ENCODE data around the gene SPDL1. TPM values are rescaled to one million over a fixed set of nuclear protein-coding genes. Genes with fewer than 3 reads are reported as not detected.

Gene SPDL1
- total and polyA plus RNA-seq, 8 donors = 2.0 to 4.8 (median 2.7) TPM

DNA sequence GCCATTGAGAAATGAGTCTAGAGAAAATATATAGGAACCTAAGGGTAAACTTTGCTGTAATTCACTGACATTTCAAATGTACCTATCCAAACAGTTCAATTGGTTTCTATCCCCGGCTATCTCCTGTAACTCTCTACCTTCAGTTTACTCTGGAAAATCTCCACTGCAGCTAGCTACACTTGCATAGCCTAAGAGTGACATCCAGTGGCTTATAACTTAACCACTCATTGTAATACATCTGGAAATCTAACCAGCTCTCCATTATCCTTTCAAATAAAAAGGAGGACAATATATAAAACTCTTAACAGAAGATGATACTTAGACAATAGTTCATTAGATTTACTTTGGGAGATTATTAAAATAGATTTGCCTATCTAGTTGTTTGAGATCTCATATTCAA is 35.3 kb upstream of the SPDL1 start:
- Histone ChIP-seq H3K36me3 (no peaks in the 10 kb centered on the region), H3K9me3 (no peaks in the 10 kb centered on the region), H3K27me3 (no peaks in the 10 kb centered on the region), H3K4me3 (no peak overlapping the region), H3K27ac (no peak overlapping the region), H3K4me1 (no peaks in the 10 kb centered on the region)
- TF ChIP-seq, protein P1, sequence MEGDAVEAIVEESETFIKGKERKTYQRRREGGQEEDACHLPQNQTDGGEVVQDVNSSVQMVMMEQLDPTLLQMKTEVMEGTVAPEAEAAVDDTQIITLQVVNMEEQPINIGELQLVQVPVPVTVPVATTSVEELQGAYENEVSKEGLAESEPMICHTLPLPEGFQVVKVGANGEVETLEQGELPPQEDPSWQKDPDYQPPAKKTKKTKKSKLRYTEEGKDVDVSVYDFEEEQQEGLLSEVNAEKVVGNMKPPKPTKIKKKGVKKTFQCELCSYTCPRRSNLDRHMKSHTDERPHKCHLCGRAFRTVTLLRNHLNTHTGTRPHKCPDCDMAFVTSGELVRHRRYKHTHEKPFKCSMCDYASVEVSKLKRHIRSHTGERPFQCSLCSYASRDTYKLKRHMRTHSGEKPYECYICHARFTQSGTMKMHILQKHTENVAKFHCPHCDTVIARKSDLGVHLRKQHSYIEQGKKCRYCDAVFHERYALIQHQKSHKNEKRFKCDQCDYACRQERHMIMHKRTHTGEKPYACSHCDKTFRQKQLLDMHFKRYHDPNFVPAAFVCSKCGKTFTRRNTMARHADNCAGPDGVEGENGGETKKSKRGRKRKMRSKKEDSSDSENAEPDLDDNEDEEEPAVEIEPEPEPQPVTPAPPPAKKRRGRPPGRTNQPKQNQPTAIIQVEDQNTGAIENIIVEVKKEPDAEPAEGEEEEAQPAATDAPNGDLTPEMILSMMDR (IDR thresholded peaks at IDR 0.05) = no peak
- ATAC-seq (peak in 3 of 4 donors; percentile 77 to 79 (median 78)), DNase-seq (no peak), FAIRE-seq (no peak)
- WGBS, 2 donors = 12 to 15% methylated on average over 1 of the region's 1 CpG
- intact Hi-C loops (cut with DNase I) = no loop called here

DNA sequence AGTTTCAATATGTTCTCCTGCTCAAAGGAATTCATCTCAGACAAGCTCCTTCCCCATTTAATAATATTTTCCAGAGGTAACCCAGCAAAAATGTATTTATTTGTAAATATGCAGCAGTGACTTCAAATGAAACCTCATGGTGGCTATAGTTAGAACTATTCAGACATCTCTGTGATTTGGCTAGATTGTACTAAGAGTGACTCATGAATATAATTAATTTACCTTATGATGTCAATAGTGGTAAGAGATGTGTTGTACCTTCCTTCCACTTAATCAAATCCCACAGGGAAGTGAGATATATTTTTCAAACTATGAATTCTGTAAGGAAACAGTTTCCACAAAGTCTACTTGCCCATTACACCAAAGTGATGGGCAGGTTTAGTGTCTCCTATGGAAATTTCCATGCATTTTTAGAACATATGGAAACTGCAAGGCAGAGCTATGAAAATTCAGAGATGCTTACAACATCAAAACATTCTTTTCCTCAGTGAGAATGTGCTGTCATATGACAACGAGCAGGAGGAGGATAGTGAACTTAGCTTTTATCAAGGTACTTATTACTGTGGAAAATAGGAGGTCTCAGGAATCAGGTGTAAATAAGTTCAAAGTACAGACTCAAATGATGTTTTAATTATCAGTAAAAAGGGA is 34.0 kb upstream of the SPDL1 start:
- Histone ChIP-seq H3K27ac (no peak overlapping the region), H3K27me3 (no peaks in the 10 kb centered on the region), H3K4me3 (no peak overlapping the region), H3K4me1 (no peaks in the 10 kb centered on the region), H3K9me3 (no peaks in the 10 kb centered on the region), H3K36me3 (no peaks in the 10 kb centered on the region)
- WGBS, 2 donors = 12 to 19% methylated on average over 1 of the region's 1 CpG
- DNase-seq (no peak), ATAC-seq (no peak), FAIRE-seq (no peak)
- intact Hi-C loops (cut with DNase I) = no loop called here
- TF ChIP-seq, protein P1 (IDR thresholded peaks at IDR 0.05) = no peak

DNA sequence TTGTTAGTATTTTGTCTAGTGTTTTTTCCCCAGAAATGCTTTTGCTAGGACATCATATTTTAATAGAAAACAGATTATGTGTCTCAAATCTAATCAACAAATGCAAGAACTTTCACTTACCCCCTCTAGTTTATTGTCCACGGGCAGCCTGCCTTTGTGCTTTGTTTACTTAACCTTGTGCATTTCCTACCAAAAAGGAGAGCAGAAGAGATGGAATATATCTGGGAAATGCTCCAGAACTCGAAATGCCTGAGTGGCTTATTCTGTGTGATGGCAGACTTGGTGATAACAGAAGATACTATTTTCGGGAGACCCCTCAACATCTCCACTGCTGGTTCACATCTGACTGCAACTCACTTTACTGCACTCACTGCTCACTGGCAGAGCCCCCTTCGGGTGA is 33.3 kb upstream of the SPDL1 start:
- DNase-seq = no peak

DNA sequence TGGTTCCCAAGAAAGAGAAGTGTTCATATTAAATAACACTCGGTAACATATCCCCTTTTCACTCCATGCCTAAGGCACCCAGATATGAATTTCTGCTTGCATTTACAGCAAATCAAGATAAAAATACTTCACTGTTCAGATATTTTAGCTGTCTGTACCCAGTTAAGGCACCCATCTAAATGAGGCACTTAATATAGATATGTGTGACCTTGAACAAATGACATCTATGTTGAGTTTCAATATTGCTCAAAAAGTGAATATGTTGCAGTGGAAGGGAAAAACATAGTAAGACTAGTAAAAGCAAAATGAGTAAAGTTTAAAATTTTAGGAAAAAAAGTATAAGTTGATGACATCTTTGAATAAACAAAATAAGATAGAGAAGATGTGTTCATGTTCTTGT is 32.4 kb upstream of the SPDL1 start:
- H3K4me3 ChIP-seq = no peak overlapping the region
- TF ChIP-seq, protein P1 (IDR thresholded peaks at IDR 0.05) = no peak
- DNase-seq (no peak), ATAC-seq (no peak), FAIRE-seq (no peak)
- H3K36me3 ChIP-seq = no peaks in the 10 kb centered on the region
- H3K9me3 ChIP-seq = no peaks in the 10 kb centered on the region
- H3K27me3 ChIP-seq = no peaks in the 10 kb centered on the region
- WGBS, 2 donors = 64 to 71% methylated on average over 1 of the region's 1 CpG
- intact Hi-C loops (cut with DNase I) = no loop called here
- H3K4me1 ChIP-seq = no peaks in the 10 kb centered on the region
- no peak overlapping the region for H3K27ac ChIP-seq

More for the DNA sequence above, 33.3 kb upstream of the SPDL1 start:
- Histone ChIP-seq H3K4me3 (no peak overlapping the region), H3K4me1 (no peaks in the 10 kb centered on the region), H3K27me3 (no peaks in the 10 kb centered on the region), H3K27ac (no peak overlapping the region), H3K36me3 (no peaks in the 10 kb centered on the region), H3K9me3 (no peaks in the 10 kb centered on the region)
- 18% methylated on average over 4 of the region's 4 CpGs for WGBS, 2 donors
- ATAC-seq (no peak), FAIRE-seq (no peak)
- TF ChIP-seq, protein P1 (IDR thresholded peaks at IDR 0.05) = no peak
- intact Hi-C loops (cut with DNase I) = no loop called here

DNA sequence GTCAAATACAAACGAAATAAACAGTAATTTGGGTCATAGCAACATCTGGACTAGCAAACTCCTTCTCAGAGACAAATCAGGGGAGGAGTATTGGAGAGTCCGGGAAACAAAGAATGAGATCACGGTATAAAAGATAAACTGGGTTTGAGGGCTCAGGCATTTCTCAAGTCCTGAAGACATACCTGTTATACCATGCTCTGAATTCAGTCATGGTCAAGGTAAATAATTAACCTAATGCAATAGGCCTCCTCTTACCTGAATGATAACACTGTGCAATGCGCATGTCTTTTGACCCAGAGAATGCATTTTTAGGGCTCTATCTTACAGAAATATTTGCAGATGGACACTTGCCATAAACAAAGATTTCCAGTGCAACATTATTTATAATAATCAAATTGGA is 31.9 kb upstream of the SPDL1 start:
- H3K4me3 ChIP-seq = no peak overlapping the region
- DNase-seq (no peak), ATAC-seq (peak in 1 of 4 donors; percentile 38), FAIRE-seq (no peak)
- H3K4me1 ChIP-seq = no peaks in the 10 kb centered on the region
- no peak overlapping the region for H3K27ac ChIP-seq
- intact Hi-C loops (cut with DNase I) = no loop called here
- H3K9me3 ChIP-seq = no peaks in the 10 kb centered on the region
- no peaks in the 10 kb centered on the region for H3K27me3 ChIP-seq
- TF ChIP-seq, protein P1 (IDR thresholded peaks at IDR 0.05) = no peak
- WGBS, 2 donors = 21 to 23% methylated on average over 4 of the region's 4 CpGs
- no peaks in the 10 kb centered on the region for H3K36me3 ChIP-seq
